ENCODE data around the gene TNF. TPM values are rescaled to one million over a fixed set of nuclear protein-coding genes. Genes with fewer than 3 reads are reported as not detected.

Gene TNF
- total and polyA plus RNA-seq, 2 donors (not counting 3 experiments of a cell fraction or from before 2014, with no cell fraction given), result not detected

GRCh38 chr6:31541658-31542521 lies 33.5 kb upstream of the TNF start, which contains the start of gene DDX39B:
TSS of gene DDX39B (minus strand) at chr6:31542003. CDS start at chr6:31540532, 1,471 bp downstream.
- CTCF ChIA-PET, result interaction anchor here (0.8 to 31.0 kb wide), 10 partner anchors 9 to 345 kb away, joined by 3 to 1517 read pairs (median 4); partner anchors contain the start of genes C6orf47, LST1, LTB and NCR3
- H3K9ac ChIP-seq (replicated peaks; ENCODE audit: extremely low read depth, insufficient read depth, low read length), result peak within 1 kb of the TSS; percentile 98

More at GRCh38 chr6:31541658-31542521, 33.5 kb upstream of the TNF start, which contains the start of gene DDX39B:
- dilution Hi-C loops (cut with MboI; ENCODE audit: extremely low pct_ligation_motif_present, low sequenced_read_pairs), result no loop called here
- Histone ChIP-seq H3K79me2 (ENCODE audit: control insufficient read depth, insufficient read depth, low read length) (peaks cover 46% of the 10 kb centered on the region), H4K20me1 (replicated peaks; ENCODE audit: control insufficient read depth, extremely low read depth, insufficient read depth, low read length) (peaks cover 7% of the 10 kb centered on the region), H2AFZ (ENCODE audit: low read depth, low read length) (peak within 1 kb of the TSS; percentile 26), H3K4me1 (ENCODE audit: control insufficient read depth, extremely low read depth, insufficient read depth, low read length) (peaks cover 28% of the 10 kb centered on the region), H3K4me2 (ENCODE audit: insufficient read depth, low read length) (peak within 1 kb of the TSS; percentile 92), H3K4me3 (replicated peaks in 1 of 3; ENCODE audit: insufficient read depth in 1 of 3, low read depth in 1 of 3, low read length in 3 of 3) (peak within 1 kb of the TSS; percentile 59 to 95 (median 80)), H3K27ac (ENCODE audit: insufficient read depth, low read depth, low read length) (peak within 1 kb of the TSS; percentile 85), H3K36me3 (ENCODE audit: control insufficient read depth in 2 of 2, extremely low read depth in 1 of 2, insufficient read depth in 2 of 2, low read length in 2 of 2) (peaks cover 12 to 24% of the 10 kb centered on the region in 2 experiments), H3K27me3 (ENCODE audit: control insufficient read depth in 2 of 2, insufficient read depth in 2 of 2, low read length in 2 of 2) (no peaks in the 10 kb centered on the region), H3K9me1 (replicated peaks; ENCODE audit: control insufficient read depth, extremely low read depth, insufficient read depth, low read length) (no peaks in the 10 kb centered on the region), H3K9me3 (replicated peaks; ENCODE audit: control insufficient read depth, insufficient read depth, low read length) (no peaks in the 10 kb centered on the region)
- TF ChIP-seq JUN (IDR thresholded peaks at IDR 0.05; ENCODE audit: borderline replicate concordance, insufficient read depth, insufficient read length, low read depth) (no peak), CTCF (IDR thresholded peaks at IDR 0.05; ENCODE audit: extremely low read depth in 1 of 2, insufficient read depth in 1 of 2, low read depth in 1 of 2, low read length in 2 of 2) (no peak), MYC (IDR thresholded peaks at IDR 0.05; ENCODE audit: low read depth, low read length) (peak; percentile 41), FOS (IDR thresholded peaks at IDR 0.05; ENCODE audit: borderline replicate concordance, insufficient read depth, low read length) (no peak), POLR2AphosphoS5 (IDR thresholded peaks at IDR 0.05; ENCODE audit: insufficient read depth, low read depth, low read length) (peak; percentile 91), EZH2 (IDR thresholded peaks at IDR 0.05; ENCODE audit: borderline replicate concordance, low read depth, low read length, severe bottlenecking) (no peak), GATA2 (IDR thresholded peaks at IDR 0.05; ENCODE audit: insufficient read depth, insufficient read length, low read depth, low read length) (no peak), POLR2A (IDR thresholded peaks at IDR 0.05; ENCODE audit: low read depth, low read length) (peak; percentile 96)
- TF ChIP-seq, protein P1, sequence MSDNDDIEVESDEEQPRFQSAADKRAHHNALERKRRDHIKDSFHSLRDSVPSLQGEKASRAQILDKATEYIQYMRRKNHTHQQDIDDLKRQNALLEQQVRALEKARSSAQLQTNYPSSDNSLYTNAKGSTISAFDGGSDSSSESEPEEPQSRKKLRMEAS (IDR thresholded peaks at IDR 0.05; ENCODE audit: insufficient read depth, insufficient read length), result peak; percentile 15
- intact Hi-C loops (cut with micrococcal nuclease), result loop anchor here (1.0 to 10.0 kb wide), 4 partner anchors 16 to 193 kb away; partner anchors contain the start of genes CLIC1 and PRRC2A
- peak; percentile 97 for DNase-seq (ENCODE audit: low read depth, low spot score)
- BruUV-seq (replicated peaks), result no TSS peak
- POLR2A ChIA-PET, result interaction anchor here (0.8 to 1.3 kb wide), 8 partner anchors 9 to 1430 kb away, joined by 3 to 6 read pairs (median 4); partner anchors contain the start of gene MCCD1
- FAIRE-seq, result peak; percentile 95

Data from endothelial cell of umbilical vein (primary cell).